HG02798 (cell line): ENCODE data around the gene CLOCK.
A peak's percentile ranks its signal among the peaks of the same experiment; 100 is the strongest.
"Not testable (repeated sequence)": the region's sequence is repeated elsewhere in the genome, so short reads cannot be mapped to it uniquely, and the experiment has no call there.

Experiments used
- ATAC-seq: cut with Tn5 transposase; IDR thresholded peaks from one replicate; pipeline ENCODE4 v1.9.1; 2021; ENCODE audit warnings: mild to moderate bottlenecking; ENCODE audit not compliant: unreplicated experiment, poor library complexity

The CLOCK gene, protein sequence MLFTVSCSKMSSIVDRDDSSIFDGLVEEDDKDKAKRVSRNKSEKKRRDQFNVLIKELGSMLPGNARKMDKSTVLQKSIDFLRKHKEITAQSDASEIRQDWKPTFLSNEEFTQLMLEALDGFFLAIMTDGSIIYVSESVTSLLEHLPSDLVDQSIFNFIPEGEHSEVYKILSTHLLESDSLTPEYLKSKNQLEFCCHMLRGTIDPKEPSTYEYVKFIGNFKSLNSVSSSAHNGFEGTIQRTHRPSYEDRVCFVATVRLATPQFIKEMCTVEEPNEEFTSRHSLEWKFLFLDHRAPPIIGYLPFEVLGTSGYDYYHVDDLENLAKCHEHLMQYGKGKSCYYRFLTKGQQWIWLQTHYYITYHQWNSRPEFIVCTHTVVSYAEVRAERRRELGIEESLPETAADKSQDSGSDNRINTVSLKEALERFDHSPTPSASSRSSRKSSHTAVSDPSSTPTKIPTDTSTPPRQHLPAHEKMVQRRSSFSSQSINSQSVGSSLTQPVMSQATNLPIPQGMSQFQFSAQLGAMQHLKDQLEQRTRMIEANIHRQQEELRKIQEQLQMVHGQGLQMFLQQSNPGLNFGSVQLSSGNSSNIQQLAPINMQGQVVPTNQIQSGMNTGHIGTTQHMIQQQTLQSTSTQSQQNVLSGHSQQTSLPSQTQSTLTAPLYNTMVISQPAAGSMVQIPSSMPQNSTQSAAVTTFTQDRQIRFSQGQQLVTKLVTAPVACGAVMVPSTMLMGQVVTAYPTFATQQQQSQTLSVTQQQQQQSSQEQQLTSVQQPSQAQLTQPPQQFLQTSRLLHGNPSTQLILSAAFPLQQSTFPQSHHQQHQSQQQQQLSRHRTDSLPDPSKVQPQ

GRCh38 chr4:55546756-55547465 lies at the start of gene CLOCK:
Gene CLOCK, minus strand, starts transcription at chr4:55546909. Its CDS starts 64,124 bp downstream, at chr4:55482785.
- ATAC-seq = peak; percentile 84

DNA sequence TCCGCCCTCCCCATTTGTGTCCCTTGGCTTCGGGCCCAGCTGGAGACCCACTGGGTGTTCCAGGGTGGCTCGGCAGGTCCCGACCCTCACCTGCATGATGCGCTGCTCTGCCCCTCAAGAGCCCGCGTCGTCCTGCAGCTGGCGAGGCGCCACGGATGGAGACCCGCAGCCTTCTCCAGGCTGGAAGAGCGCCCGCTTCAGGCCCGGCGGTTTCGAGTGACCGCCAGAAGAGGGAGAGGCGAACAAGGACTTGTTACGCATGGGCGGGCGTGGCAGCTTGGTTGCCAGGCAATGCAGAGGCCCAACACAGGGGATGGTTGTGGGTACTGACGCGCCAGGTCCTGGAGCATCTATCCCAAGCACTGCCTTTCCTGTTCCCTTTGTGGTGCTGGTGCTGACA lies 45.3 kb upstream of the CLOCK start, which contains the start of gene PDCL2:
TSS of gene PDCL2 (minus strand) at position 232 of the 400 bp plus-strand sequence. CDS start at position 96, 136 bp downstream.
- no peak for ATAC-seq

DNA sequence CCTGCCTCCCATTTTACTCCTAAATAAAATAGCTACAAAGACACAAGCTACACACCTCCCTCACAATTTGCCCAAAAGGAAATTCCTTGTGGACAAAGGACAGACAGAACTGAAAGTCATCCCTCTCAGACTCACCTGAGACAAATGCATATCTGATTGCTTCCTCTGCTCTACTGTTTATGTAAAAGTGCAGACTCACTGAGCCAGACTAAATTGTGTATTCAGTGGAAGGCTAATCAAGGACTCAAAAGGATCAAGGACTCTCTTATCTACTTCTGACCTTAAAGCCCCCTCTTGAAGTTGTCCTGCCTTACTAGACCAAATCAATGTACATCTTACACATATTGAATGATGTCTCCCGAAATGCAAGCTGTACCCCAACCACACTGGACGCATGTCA lies 41.5 kb upstream of the CLOCK start:
- no peak for ATAC-seq

DNA sequence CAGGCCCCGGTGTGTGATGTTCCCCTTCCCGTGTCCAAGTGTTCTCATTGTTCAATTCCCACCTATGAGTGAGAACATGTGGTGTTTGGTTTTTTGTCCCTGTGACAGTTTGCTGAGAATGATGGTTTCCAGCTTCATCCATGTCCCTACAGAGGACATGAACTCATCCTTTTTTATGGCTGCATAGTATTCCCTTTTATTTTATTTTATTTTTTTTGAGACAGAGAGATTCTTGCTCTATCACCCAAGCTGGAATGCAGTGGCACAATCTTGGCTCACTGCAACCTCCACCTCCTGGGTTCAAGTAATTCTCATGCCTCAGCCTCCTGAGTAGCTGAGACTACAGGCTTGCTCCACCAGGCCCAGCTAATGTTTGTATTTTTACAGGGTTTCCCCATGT lies 36.1 kb upstream of the CLOCK start:
- not testable (repeated sequence) for ATAC-seq

- no peak for ATAC-seq
Observed at GRCh38 chr4:55578341-55579010, 31.8 kb upstream of the CLOCK start.

DNA sequence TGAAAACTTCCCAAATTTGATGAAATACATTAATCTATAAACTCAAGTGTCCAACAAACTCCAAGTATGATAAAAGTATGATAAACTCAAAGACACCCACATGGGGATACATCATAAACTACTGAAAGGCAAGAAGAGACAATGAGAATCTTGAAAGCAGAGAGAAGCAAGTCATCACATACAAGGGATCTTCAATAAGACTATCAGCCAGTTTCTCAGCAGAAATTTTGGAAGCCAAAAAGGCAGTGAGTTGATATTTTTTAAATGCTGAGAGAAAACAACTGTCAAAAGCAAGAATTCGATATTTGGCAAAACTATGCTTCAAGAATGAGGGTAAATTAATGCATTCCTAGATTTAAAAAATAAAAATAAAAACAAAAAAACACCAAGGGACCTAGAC lies 28.8 kb upstream of the CLOCK start:
- ATAC-seq = no peak

GRCh38 chr4:55574252-55574651 lies 27.5 kb upstream of the CLOCK start:
- ATAC-seq = no peak

DNA sequence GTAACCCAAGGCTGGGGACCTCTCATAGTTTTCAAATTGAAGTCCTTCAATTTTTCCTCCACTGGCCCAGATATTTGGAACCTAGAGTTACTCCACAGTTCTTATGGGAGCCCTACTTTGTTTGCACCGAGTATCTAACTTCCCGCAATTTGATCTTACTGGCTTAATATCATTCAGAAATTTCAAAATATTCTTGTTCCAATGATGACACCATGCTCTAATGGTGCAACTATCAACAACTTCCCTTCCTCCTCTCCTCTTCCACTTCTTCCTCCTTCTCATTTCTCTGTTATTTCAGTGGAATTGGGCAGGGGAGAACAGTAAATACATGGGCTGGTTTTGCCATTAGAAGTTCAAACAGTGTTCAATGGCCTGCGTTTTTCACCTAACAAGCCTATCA lies 25.1 kb upstream of the CLOCK start:
- ATAC-seq = no peak

DNA sequence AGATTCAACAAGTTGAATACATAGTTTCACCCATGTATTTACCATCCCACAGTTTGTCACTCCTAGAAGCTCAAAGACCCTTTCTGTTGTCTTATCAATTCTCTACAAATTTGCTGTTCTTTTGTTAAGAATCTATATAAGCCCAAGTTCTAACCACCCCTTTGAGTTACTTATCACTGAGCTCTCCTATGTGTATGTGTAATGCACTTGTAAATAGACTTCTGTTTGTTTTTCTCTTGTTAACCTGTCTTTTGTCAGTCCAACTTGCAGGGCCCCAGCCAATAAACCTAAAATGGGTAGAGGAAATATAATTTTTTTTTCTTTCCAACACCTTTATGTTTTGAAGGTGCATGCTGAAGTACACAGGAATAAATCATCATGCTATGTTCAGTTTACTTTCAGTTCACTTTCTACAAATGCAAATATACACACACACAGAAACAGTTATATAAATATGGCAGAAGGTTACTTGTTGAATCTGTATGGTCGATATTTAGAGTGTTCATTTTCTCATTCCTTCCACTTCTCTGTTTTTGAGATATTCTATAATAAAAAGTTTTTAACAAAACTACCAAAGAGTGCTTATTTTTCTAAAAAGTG lies 22.3 kb upstream of the CLOCK start:
- ATAC-seq = peak; percentile 60

DNA sequence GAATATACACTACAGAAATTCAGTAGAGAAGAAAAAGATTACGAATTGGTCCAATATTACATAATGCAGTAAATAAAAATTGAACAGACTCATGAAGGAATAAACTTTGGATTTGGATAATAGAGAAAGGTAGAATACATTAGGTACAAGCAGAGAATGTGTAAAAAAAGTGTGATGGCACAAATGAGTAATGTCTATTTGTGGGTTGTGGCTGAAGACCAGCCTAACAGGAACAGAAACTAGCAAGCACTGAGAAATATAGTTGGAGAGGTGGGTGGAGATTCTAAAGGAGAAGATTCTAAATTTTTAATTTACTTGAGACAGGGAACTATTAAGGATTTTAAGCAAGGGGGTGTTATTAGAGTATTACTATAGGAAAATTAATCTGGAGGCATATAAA lies 15.2 kb upstream of the CLOCK start:
- ATAC-seq = peak; percentile 100

DNA sequence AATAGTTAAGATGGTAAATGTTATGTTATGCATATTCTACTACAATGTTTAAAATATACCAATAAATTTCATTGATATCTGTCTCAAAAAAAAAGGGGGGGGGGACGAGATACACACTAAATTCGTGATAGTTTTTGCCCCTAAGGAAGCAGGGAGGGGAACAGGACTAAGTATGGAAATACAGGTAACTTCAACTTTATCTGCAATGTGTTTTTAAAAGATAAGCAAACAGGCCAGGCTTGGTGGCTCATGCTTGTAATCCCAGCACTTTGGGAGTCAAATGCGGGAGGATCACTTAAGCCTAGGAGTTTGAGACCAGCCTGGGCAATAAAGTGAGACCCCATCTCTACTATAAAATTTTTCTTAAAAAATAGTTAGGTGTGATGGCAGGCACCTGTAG lies 13.4 kb upstream of the CLOCK start:
- no peak for ATAC-seq

- ATAC-seq = no peak
Observed at GRCh38 chr4:55554453-55555030, 7.8 kb upstream of the CLOCK start.

DNA sequence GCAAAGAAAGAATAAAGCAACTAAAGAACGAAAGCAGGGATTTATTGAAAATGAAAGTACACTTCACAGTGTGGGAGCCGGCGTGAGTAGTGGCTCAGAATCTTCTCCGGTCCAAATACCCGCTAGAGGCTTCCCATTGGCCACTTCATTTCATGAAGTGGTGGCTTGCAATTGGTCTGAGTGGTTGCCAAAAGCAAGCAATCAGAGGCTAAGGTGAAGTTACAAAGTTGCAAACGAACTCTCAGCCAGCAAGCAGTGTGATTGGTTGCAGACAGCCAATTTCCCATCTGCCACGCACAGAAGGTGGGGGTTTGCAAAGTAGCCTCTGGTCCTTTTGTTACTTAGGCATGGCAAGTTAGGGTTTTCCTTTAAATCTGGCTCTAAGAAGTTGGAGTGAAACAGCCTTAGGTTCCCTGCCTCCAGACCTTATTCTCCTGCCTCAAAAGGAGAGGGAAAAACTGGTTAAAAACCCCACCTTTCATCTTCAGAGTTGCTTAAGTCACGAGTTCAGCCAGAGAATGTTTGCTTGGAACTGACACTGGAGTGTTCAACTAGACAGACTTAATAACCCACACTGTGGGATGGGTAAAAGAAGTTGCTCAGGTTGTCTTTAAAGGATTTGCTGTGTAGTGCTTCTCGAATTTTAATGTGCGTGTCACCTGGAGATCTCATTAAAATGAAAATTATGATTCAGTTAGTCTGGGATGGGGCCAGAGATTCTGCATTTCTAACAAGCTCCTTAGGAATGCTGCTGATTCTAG lies 6.9 kb upstream of the CLOCK start:
- peak; percentile 93 for ATAC-seq

DNA sequence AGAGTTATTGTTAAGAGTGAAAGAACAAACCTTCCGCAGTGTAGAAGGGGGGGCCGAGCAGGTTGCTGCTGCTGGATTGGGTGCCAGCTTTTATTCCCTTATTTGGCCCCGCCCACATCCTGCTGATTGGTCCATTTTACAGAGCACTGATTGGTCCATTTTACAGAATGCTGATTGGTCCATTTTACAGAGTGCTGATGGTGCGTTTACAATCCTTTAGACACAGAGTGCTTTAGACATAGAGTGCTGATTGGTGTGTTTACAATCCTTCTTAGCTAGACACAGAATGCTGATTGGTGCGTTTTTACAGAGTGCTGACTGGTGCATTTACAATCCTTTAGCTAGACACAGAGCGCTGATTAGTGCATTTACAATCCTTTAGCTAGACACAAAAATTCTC lies 5.3 kb upstream of the CLOCK start:
- ATAC-seq = not testable (repeated sequence)

DNA sequence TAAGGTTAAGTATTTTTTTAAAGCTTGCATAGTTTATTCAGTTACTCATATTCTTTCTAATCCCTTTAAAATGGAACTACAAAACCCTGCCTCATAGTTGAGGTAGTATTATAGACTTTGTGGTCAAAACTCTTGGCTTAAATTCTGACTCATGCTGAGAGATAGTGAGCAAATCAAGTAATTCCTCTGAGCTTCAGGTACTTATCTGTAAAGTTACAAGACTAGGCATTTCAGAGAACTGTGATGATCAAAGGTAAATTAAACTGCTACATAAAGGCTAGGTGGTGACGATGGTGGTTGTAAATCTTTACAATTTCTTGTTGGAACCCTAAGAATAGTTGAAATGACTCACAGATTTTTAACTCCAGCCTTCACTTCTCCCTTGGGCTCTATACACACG lies 3.2 kb upstream of the CLOCK start:
- no peak for ATAC-seq

DNA sequence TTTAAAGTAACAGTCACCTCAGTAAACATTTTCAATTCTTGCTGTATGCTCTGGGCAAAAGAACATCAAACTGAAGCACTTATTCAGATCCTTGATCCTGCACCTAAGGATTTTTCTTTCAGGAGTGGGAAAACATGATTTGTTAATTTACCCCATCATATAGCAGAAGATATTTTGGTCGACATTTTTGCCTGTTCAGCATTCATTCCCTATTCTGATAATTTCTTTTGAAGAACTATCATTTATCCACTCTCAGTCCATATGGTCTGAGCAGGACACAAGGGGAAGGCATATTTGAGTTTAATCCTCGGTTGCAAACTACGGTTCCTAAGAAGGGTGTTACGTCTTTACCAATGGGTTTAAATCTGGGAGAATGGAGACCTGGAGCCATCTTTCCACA lies 1.2 kb upstream of the CLOCK start:
- no peak for ATAC-seq

DNA sequence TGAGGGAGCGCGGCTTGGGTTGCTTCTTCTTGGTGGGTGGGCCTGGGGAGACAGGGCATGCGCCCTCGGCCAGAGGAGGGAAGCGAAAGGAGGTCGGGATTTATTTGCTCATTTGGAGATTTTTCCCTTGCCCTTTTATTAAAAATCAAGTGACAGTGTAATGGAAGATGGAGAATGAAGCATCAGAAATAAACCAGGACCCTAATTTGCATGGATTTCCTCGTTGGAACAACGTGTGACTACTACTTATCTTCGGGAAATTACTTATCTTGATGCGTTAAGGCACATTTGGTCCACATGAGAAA lies 709 bp upstream of the CLOCK start:
- ATAC-seq = no peak

- ATAC-seq = peak; percentile 53
Observed at GRCh38 chr4:55546506-55546755, 278 bp downstream of the CLOCK start.
